Astrocyte of the spinal cord (primary cell): ENCODE measurements around the gene CYB561D1.
"Not testable (repeated sequence)": the region's sequence is repeated elsewhere in the genome, so short reads cannot be mapped to it uniquely, and the experiment has no call there.

Source experiments
- DNase-seq: peaks from one replicate; pipeline ENCODE4 v3.0.0; 2011; ENCODE audit warnings: low read depth, low spot score
- H3K4me3 ChIP-seq: 2 replicates; pipeline ENCODE4 v1.5.1; 2011; ENCODE audit warnings: low read depth, mild to moderate bottlenecking, low read length, moderate library complexity
- CTCF ChIP-seq: IDR thresholded peaks from 2 replicates; pipeline ENCODE4 v1.5.1; 2012; ENCODE audit warnings: low read depth, mild to moderate bottlenecking, low read length, inconsistent platforms
- in situ Hi-C: cut with HindIII; loops from 2 replicates; pipeline ENCODE4 v1.10.0; 2017; ENCODE audit warnings: low sequenced_read_pairs

CYB561D1 gene

GRCh38 chr1:109466452-109467300 lies 27.2 kb upstream of the CYB561D1 start, which contains the start of gene SYPL2:
SYPL2 (plus strand) TSS chr1:109466546; CDS start chr1:109466844, 298 bp downstream.
- no peak for DNase-seq
- TF ChIP-seq CTCF = no peak

GRCh38 chr1:109467301-109467777 lies 26.6 kb upstream of the CYB561D1 start:
- H3K4me3 ChIP-seq = no peak overlapping the region
- DNase-seq = no peak
- in situ Hi-C loops = no loop called here
- no peak for TF ChIP-seq CTCF

More at GRCh38 chr1:109466452-109467300, 27.2 kb upstream of the CYB561D1 start, which contains the start of gene SYPL2:
- in situ Hi-C loops = no loop called here
- H3K4me3 ChIP-seq = peak within 1 kb of the TSS; percentile 37

GRCh38 chr1:109468061-109468460 lies 25.8 kb upstream of the CYB561D1 start:
- in situ Hi-C loops = no loop called here
- DNase-seq = no peak
- H3K4me3 ChIP-seq = no peak overlapping the region
- no peak for TF ChIP-seq CTCF

GRCh38 chr1:109468903-109469302 lies 25.0 kb upstream of the CYB561D1 start:
- H3K4me3 ChIP-seq = no peak overlapping the region
- in situ Hi-C loops = no loop called here
- no peak for TF ChIP-seq CTCF
- DNase-seq = no peak

GRCh38 chr1:109470245-109470644 lies 23.6 kb upstream of the CYB561D1 start:
- no peak for DNase-seq
- in situ Hi-C loops = no loop called here
- no peak overlapping the region for H3K4me3 ChIP-seq
- TF ChIP-seq CTCF = no peak

GRCh38 chr1:109472779-109473178 lies 21.1 kb upstream of the CYB561D1 start:
- in situ Hi-C loops = no loop called here
- no peak for DNase-seq
- H3K4me3 ChIP-seq = no peak overlapping the region
- TF ChIP-seq CTCF = no peak

- in situ Hi-C loops = not testable (repeated sequence)
Observed at GRCh38 chr1:109473284-109474057, 20.4 kb upstream of the CYB561D1 start.

More at GRCh38 chr1:109473284-109474057, 20.4 kb upstream of the CYB561D1 start:
- not testable (repeated sequence) for DNase-seq, H3K4me3 ChIP-seq
